ES-I3 (cell line): ENCODE data around the gene CPNE5.
"Not testable (repeated sequence)": the region's sequence is repeated elsewhere in the genome, so short reads cannot be mapped to it uniquely, and the experiment has no call there.

Experiments
- H3K36me3 ChIP-seq: 2 replicates; pipeline ENCODE4 v1.6.1; 2013; ENCODE audit warnings: mild to moderate bottlenecking, low read length, control low read depth, moderate library complexity; ENCODE audit not compliant: insufficient read depth
- H3K4me1 ChIP-seq: 2 replicates; pipeline ENCODE4 v1.6.1; 2013; ENCODE audit warnings: mild to moderate bottlenecking, control low read depth, low read length; ENCODE audit not compliant: insufficient read depth
- H3K9ac ChIP-seq: 2 replicates; pipeline ENCODE4 v1.6.1; 2013; ENCODE audit warnings: low read depth, mild to moderate bottlenecking, low read length, moderate library complexity
- H3K9me3 ChIP-seq: 2 replicates; pipeline ENCODE4 v1.6.1; 2013; ENCODE audit warnings: mild to moderate bottlenecking, low read length, moderate library complexity; ENCODE audit not compliant: control insufficient read depth, insufficient read depth

The CPNE5 gene

DNA sequence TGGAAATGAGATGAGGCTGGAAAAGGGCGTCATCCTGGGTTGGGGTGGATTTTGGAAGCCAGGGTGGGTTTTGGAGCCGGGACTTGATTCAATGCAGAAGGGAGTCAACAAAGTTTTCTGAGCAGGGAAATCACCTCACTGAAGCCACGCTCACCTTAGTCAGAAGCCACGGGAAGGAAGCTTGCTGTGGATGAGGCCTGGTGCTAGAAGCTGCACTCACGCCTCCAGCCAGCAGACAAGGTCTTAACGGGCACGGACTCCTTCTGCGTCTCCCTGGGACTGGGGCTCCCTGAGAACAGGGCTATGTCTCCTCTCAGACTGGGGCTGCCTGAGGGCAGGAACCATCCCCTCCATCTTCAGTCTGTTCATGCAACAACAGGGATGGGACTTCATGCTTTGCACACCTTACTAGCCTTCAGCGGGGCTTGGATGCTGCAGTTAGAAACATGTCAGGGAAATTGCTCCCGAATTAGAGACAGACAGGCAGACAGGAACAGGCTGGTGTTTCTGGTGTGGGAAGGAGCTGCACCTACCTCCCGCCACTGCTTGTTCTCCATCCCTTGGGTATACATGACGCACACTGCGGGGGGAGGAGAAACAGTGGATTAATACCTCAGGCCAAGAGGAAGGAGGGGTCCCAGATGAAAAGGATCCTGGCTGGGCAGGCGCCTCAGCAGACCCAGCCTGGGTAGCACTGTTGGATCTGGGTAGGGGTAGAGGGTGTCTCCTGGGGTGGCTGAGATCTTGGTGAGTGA lies 17.5 kb downstream of the CPNE5 start:
- H3K9ac ChIP-seq = no peak overlapping the region
- H3K36me3 ChIP-seq = no peaks in the 10 kb centered on the region
- no peaks in the 10 kb centered on the region for H3K9me3 ChIP-seq
- H3K4me1 ChIP-seq = peaks cover 11% of the 10 kb centered on the region; the same call in 1 of the 2 replicates

DNA sequence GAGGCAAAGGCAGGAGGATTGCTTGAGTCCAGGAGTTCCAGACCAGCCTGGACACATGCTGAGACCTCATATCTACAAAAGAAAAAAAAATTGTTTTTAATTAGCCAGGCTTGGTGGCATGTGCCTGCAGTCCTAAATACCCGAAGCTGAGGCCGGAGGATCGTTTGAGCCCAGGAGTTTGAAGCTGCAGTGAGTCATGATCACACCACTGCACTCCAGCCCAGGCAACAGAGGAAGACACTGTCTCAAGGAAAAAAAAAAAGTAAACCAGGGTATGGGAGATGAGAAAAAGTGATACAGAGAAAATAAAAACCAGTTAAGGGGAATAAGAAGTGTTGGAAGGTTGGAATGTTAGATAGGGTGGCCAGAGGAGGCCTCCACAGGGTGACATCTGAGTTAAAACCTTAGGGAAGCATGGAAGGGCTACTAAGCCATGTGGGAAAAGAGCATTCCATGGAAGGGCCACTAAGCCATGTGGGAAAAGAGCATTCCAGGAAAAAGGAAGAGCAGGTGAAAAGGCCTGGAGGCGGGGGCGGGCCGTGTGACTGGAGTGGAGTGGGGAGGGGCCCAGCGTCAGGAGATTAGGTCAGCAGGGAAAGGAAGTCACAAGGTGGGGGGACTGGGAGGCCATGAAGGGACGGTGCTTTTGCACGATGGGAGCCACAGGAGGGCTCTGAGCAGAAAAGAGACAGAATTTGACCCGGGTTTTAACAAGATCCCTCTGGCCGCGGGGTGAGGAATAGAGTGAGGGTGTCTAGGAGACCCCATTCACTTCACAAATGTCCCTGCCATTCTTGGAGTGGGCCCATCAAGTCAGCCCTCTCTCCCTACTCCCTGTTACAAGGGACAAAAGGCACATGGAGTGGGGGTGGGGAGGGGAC lies 18.3 kb downstream of the CPNE5 start:
- Histone ChIP-seq H3K36me3 (no peaks in the 10 kb centered on the region), H3K9ac (no peak overlapping the region), H3K9me3 (no peaks in the 10 kb centered on the region), H3K4me1 (peaks cover 7% of the 10 kb centered on the region; the same call in 1 of the 2 replicates)

DNA sequence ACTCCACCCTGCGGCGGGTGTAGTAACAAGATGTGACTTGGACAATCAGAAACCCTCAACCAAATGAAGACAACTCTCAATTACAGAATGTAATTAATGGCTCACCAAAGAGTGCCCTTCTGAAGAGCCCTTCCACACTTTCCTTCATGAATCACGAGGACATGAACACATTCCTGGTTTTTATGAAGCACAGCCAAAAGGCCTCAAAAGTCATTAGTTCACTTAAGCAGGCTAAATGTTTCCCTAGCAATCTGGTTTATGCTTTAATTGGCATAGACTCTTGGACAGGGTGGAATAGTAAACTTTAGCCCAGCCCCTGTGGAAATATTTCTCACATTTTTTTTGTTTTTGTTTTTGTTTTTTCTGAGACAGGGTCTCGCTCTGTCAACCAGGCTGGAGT lies 20.5 kb downstream of the CPNE5 start:
- Histone ChIP-seq H3K36me3 (no peaks in the 10 kb centered on the region), H3K9me3 (no peaks in the 10 kb centered on the region), H3K4me1 (peaks cover 4% of the 10 kb centered on the region; the same call in 1 of the 2 replicates), H3K9ac (no peak overlapping the region)

DNA sequence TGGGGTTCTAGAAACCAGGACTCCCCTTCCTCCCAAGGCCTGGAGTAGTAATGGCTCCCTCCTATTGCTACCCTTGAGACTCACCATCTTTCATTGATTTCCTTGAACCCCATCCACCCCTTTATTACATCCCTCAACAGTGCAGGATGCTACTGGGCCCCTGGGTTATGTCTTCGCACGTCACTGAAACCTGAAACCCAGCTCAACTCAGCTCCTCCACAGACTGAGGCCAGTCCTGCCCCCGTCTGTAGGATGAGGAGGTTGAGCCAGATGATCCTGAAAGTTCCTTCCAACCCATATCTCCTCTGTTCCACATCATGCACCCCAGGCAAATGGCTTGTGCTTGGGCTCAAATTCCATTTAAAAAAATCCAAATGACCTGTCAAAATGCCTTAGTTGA lies 21.4 kb downstream of the CPNE5 start:
- Histone ChIP-seq H3K36me3 (no peaks in the 10 kb centered on the region), H3K4me1 (peaks cover 4% of the 10 kb centered on the region; the same call in 1 of the 2 replicates), H3K9me3 (no peaks in the 10 kb centered on the region), H3K9ac (no peak overlapping the region)

DNA sequence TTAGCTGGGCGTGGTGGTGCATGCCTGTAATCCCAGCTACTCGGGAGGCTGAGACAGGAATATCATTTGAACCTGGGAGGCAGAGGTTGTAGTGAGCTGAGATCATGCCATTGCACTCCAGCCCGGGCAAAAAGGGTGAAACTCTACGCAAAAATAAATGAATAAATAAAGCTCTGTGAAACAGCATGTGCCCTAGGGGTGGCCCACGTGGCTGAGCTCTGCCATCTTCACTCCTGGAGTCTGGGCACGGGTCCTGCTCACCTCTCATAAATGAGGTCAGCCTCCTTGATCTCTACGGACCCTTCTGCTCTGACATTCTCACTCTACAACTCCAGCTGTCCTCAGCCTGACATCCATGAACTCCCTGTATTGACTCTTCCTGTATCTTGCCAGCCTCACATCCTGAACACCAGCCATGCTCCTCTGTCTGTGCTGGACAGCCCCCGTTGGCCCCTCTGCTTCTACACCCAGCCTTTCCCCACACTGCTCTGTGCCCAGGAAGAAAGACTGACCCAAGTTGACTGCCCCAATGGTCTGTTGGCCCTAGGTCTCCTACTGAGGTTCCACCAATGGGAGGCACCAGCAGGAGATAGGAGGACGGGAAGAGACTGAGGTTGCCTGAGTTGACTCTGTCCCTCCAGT lies 21.9 kb downstream of the CPNE5 start:
- Histone ChIP-seq H3K36me3 (no peaks in the 10 kb centered on the region), H3K9ac (no peak overlapping the region), H3K4me1 (peaks cover 4% of the 10 kb centered on the region; the same call in 1 of the 2 replicates), H3K9me3 (no peaks in the 10 kb centered on the region)

DNA sequence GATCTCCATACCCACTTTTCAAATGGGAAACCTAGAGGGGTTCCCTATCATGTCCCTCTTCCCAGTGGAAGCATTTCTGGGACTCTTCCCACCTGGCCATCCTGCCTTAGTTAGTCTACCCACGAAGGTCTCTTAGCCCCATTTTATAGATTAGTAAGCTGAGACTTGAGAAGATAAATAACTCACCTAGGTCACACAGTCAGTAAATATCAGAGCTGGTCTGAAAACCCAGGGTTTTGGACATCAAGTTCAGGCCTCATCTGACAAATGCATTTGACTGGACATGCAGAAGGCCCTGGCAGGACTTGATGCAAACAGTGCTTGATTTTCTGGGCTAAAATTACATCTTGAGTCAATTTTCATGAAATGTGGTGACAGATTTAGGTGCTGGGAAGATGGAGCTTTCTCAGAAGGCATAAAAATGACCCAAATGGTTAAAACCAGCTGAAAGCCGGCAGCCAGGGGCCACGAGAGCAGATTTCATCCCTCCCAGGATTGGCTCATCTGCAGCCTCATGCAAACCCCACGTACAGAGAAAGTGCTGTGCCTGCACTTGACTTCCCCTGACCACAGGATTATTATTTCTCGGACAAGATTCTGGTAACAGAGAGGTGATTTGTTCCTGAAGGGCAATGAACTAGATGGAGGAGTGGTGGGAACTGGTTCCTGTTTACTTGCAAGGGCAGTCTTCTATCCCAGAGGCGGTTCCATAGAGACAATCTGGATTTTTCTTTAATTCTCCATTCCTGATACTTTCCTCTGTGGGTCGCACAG lies 23.1 kb downstream of the CPNE5 start:
- Histone ChIP-seq H3K9me3 (no peaks in the 10 kb centered on the region), H3K36me3 (no peaks in the 10 kb centered on the region), H3K9ac (no peak overlapping the region), H3K4me1 (peaks cover 4% of the 10 kb centered on the region; the same call in 1 of the 2 replicates)

DNA sequence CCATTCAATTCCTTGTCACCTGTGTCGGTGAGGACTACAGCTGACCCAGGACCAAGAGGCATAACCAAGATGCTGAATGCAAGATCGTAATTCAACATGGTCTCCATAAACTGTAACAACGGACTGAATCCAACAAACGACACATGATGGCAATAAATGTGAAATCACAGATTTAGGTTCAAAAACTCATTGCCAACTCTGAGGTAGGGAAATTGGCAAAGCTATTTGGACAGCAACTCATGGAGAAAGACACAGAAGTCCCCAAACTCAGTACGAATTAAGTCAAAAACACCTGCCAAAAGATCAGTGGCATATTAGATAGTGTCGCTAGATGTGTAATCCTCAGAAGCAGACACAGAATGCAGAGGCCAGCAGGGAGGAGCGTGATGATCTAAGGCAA lies 25.0 kb downstream of the CPNE5 start:
- Histone ChIP-seq H3K9me3 (no peaks in the 10 kb centered on the region), H3K4me1 (peaks cover 4% of the 10 kb centered on the region; the same call in 1 of the 2 replicates), H3K36me3 (no peaks in the 10 kb centered on the region), H3K9ac (no peak overlapping the region)

DNA sequence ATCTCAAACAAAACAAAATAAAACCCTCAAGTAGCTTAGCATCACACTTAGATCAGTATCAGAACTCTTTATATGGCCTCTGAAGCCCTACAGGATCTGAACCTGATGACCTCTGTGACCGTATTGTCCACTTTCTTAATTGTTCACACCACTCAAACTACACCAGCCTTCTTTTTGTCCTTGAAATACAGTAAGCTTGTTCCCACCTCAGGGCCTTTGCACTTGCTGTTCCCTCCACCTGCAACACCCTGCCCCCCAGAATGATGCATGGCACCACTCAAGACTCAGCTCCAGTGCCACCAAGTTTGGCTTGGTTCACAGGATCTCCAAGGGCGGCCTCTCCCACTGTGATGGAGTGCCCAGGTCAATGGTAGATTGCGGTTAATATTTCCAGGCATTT lies 25.7 kb downstream of the CPNE5 start:
- peaks cover 4% of the 10 kb centered on the region; the same call in 1 of the 2 replicates for H3K4me1 ChIP-seq
- H3K36me3 ChIP-seq = no peaks in the 10 kb centered on the region
- no peak overlapping the region for H3K9ac ChIP-seq
- no peaks in the 10 kb centered on the region for H3K9me3 ChIP-seq

DNA sequence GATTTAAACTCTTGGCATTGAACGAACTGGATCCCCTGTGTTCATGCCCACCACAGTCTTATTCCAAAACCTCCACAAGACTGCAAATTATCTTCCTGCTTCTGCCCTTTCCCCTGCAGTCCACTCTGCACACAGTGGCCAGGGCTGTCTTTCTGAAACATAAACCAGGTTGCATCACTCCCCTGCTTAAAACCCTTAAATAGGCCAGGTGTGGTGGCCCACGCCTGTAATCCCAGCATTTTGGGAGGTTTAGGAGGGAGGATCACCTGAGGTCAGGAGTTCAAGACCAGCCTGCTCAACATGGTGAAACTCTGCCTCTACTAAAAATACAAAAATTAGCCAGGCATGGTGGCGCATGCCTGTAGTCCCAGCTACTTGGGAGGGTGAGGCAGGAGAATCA lies 26.2 kb downstream of the CPNE5 start:
- not testable (repeated sequence) for H3K4me1 ChIP-seq, H3K36me3 ChIP-seq, H3K9me3 ChIP-seq, H3K9ac ChIP-seq

DNA sequence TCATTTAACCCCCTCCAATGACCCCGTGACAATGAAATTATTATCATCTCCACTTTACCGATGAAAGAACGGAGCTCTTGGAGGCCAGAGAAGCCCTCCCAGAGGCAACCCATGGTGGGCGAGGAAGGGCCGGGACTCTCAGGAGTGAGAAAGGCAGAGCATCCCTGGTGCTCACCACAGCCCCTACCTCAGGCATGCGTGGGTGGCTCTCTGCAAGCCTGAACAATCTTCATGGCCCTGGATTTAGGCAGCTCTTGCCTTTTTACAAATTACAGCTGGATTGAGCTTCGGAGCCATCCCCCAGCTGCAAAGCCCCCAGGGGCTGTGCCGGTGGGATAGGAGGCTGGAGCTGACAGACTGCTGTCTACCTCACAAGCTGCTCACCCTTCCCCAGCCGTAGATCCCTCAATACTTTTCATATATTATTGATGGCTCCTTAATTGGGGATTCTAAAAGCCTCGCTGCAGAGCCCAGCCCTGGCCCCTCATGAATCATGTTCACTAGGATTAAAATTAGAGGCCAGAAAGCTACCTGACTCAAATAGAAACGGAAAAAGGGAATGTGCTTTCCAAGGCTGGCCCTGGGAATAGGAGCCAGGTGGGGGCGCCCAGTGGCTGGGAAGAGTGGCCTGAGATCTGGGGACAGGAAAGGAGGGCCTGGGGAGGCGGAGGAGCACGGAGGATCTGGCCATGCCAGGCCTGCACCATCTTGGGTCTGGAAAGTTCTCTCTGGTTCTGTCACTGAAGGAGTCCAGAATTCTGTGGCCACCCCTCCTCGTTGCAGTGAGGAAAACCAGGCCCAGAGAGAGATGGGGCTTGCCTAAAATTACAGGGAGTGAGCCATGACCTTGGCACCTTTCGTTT lies 29.1 kb downstream of the CPNE5 start:
- H3K9me3 ChIP-seq = no peaks in the 10 kb centered on the region
- no peak overlapping the region for H3K9ac ChIP-seq
- no peaks in the 10 kb centered on the region for H3K36me3 ChIP-seq
- peaks cover 7% of the 10 kb centered on the region; the same call in 1 of the 2 replicates for H3K4me1 ChIP-seq

DNA sequence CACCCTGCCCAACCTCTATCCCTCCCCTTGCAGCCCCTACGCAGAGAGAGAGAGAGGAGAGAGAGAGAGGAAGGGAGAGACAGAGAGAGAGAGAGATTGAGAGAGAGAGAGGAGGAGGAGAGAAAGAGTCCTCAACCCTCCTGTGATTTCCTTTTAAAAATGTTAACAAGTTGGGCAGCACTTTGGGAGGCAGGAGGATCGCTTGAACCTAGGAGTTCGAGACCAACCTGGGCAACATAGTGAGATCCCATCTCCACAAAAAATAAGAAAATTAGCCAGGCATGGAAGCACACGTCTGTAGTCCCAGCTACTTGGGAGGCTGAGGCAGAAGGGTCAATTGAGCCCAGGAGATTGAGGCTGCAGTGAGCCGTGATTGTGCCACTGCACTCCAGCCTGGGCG lies 30.1 kb downstream of the CPNE5 start:
- no peaks in the 10 kb centered on the region for H3K36me3 ChIP-seq
- no peaks in the 10 kb centered on the region for H3K9me3 ChIP-seq
- H3K4me1 ChIP-seq = peaks cover 14% of the 10 kb centered on the region; the same call in 1 of the 2 replicates
- H3K9ac ChIP-seq = no peak overlapping the region

DNA sequence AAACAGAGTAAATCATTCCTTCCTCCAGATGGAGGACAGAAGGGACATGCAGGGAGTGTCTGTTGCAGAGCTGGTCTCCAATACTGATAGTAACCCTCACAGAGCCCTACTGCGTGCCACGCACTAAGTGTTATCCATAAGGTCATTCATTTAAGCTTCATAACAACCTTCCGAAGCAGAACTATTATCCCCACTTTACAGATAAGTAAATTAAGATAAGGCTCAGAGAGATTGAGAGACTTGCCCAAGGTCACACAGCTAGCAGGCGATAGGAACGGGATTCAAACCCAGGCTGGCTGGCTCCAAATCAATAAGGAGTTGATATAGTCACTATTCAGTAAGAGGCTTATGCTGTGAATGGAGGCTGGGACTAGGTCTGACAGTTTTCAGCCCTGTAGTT lies 30.6 kb downstream of the CPNE5 start:
- no peaks in the 10 kb centered on the region for H3K36me3 ChIP-seq
- H3K9ac ChIP-seq = no peak overlapping the region
- H3K9me3 ChIP-seq = no peaks in the 10 kb centered on the region
- peaks cover 14% of the 10 kb centered on the region; the same call in 1 of the 2 replicates for H3K4me1 ChIP-seq

DNA sequence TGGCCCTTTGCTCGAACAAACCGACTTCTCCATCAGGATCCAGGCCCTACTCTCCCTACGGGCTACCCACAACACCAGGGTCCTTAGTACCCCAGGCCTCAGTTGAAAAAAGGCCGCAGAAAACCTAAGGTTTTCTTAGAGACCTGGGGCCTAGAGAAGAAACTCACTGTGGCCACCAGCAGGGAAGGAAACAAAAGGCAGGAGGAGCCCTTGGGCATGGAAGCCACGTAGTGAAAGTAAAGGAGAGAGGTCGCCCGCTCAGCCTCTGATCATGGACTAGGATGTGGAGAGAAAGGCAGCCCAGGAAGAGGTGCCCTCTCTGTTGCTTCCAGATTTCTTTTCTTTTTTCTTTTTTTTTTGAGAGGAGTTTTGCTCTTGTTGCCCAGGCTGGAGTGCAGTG lies 31.5 kb downstream of the CPNE5 start:
- no peaks in the 10 kb centered on the region for H3K9me3 ChIP-seq
- no peaks in the 10 kb centered on the region for H3K36me3 ChIP-seq
- peaks cover 14% of the 10 kb centered on the region; the same call in 1 of the 2 replicates for H3K4me1 ChIP-seq
- no peak overlapping the region for H3K9ac ChIP-seq
